ENCODE measurements around the gene AKT2.

The AKT2 gene

DNA sequence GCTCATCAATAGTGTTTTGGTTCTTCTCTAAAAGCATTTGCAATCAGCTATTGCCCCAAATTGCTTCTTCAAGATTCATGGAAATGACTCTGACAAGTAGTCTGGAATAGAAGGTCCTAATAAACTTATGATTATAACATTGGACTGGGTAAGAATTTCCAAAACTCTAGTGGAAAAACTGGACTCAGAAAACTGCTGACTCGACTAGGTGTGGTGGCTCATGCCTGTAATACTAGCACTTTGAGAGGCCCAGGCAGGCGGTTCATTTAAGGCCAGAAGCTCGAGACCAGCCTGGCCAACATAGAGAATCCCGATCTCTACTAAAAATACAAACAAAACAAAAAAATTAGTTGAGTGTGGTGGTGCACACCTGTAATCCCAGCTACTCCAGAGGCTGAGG, 15.5 kb upstream of the AKT2 start:
- no peak for DNase-seq (ENCODE audit: low spot score)

DNA sequence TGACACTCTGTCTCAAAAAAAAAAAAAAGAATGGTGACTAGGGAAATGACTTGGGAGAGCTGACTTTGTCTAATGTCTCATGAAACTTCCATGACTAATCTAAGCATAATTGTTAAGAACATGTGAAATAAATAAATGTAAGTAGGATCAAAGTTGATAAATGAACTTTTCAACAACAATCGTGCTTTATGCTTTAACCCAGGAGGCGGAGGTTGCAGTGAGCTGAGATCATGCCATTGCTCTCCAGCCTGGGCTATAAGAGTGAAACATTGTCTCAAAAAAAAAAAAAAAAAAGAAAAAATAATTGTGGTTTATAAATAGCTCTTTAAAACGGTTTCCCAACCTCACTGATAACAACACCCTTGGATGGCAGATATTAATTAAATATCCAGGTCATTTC, 12.9 kb upstream of the AKT2 start:
- DNase-seq (ENCODE audit: low spot score): no peak

DNA sequence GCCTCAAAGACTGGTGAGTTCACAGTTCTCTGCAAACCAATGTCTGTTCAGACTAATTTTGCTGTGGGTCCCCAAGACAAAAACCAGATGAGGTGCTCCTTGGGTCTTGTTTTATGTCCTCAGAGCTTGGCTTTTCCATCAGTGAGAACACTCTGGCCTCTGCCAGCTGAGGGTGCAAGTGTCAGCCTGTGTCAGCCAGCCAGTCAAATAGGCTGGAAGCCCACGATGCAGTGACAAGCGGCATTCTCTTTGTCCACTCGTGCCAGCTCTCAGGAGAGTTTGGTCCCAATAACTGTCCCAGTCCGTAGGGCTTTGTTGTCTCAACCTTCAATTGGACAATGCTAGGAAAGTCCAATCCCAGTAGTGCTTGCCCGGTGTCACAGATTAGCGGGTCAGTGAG, 9.4 kb upstream of the AKT2 start:
- peak; percentile 64 for DNase-seq (ENCODE audit: low spot score)

DNA sequence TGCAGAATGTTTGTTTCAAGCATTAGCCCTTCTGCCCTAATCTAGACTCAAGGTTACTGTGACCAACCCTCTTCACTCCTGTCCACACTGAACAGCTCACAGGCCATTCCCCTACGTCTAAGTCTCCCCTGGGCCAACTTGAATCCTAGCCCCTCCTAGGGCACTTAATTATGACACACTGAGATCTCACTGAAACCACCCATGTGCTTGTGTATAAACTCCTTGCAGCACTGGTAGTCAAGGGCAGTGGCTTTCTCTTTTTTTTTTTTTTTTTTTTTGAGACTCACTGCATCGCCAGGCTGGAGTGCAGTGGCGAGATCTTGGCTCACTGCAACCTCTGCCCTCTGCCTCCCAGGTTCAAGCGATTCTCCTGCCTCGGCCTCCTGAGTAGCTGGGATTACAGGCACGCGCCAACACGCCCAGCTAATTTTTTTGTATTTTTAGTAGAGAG, 1.9 kb upstream of the AKT2 start:
- no peak for DNase-seq (ENCODE audit: low spot score)

DNA sequence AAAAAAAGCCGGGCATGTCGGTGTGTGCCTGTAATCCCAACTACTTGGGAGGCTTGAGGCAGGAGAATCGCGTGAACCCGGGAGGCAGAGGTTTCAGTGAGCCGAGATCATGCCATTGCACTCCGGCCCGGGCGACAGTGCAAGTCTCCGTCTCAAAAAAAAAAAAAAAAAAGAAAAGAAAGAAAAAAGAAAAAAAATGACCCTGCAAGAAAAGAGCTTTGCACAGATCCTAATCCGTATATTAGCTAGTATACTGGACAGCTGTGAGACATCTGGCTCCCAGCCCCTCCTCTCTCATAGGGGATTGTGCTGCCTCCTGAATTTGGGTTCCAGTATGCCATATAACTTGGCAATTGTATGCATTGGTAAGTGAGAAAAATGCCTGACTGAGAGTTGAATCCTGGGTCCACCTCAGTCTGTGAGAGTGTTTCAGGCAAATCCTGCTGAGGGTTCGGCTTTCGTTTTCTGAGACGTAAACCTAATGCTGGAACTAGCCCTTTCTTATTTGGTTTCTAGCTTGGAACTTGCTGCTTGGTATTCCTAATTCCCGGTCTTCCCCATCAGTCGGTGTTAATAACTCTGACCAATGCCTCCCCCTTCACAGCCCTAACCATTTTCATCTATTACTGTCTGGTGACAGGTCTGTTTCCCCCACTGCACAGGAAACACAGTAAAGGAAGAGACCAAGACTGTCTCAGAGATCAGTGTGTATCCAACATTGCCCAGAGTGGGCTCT, 1.3 kb upstream of the AKT2 start:
- no peak for DNase-seq (ENCODE audit: low spot score)

DNA sequence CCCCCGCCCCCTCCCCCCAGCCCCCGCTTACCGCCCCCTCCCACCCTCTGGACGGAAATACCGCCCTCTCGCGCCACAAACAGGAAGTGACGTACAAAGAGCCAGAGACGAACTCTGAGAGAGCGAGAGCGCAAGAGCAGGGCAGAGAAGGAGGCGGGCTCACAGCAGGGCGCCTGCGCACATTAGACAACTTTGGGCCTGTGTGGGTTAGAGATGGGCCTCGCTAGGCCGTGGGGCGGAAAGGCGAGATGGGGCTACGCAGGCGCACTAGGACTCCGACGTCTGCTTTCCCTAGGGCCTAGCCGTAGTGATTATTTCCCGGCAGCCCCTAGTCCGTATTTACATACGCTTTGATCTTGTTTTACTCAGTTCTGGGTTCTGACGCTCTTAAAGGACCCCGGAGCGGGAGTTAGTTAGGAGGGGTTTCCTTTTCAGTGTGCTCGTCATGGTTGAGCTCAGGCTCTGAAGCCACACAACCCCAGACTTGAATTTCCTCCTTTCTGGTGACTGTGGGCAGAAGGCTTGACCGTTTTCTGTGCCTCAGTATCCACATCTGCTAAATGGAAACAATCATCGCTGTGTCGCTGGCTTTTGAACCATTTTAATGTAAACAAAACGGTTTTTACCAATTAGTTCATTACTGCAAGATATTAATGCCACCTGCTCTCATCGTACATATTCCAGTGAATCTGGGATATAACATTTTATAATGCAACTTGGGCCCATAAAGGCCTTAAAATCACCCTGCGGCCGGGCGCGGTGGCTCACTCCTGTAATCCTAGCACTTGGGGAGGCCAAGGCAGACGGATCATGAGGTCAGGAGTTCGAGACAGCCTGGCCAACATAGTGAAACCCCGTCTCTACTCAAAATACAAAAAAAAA, 449 bp upstream of the AKT2 start:
- peak; percentile 100 for DNase-seq (ENCODE audit: low spot score)

DNA sequence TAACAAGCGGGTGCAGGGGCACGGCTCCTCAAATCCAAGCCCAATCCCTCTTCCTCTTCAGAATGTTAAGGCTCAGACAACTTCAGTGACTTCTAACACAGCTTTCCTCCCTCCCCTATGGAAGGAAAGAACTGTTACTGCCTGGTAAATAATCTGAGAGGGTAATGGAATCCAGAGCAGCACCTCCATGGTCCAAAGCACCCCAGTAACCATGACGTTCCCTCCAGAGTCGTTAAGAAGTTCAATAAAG, 969 bp downstream of the AKT2 start:
- no peak for DNase-seq (ENCODE audit: low spot score)

DNA sequence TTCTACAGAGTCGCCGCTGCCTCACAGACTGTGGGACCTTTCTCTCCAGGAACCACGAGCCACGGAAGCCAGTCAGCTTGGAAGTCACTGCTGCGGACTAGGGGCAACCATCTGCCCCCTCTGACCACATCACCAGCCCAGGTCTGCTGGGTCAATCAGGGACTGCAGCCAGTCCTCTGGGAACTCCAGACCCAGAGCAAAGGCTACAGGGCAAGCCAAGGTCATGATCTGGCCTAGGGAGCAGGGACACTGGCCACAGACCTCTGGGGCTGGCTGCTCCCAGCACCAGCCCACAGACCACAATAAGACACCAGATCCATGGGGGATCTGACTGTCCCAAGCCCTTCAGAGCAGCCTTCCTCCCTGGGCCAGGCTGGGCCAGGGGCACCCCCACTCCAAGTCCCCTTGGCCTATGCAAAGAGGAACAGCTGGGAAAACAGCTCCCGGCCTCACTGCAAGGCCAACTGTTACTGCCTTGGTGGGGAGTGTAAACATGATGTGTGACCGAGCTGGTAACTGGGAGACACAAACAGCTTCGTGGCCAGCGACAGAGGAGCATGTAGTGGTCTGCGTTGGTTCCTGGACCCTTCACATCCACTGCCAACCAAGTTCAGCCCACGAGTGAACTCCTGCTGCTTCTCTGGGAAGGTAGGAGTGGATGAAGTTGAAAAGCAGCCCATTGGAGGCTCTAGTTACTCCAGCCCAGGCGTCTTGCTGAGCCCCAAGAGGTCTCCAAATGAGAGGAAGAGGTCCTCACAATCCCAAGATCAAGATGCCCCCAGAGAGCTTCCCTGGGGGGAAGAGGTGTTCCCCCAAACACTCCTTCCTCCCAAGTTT, 1.5 kb downstream of the AKT2 start:
- DNase-seq (ENCODE audit: low spot score): no peak

DNA sequence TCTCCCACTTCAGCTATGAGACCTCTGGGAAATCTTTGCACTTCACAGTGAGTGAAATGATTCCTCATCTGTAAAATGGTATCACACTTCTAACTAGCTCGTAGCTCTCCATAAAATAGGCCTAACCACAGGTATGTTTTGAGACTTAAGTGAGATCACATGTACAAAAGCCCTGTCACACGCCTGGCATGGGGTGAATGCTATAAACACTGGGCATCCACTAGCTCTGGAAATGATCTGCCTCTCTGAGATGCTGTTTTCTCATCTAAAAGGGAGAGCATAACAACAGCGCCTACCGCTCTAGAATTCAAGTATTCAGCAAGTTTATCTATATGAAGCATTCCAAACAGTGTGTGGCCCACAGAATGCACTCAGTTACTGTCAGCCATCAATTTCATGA, 2.2 kb downstream of the AKT2 start:
- DNase-seq (ENCODE audit: low spot score): no peak

DNA sequence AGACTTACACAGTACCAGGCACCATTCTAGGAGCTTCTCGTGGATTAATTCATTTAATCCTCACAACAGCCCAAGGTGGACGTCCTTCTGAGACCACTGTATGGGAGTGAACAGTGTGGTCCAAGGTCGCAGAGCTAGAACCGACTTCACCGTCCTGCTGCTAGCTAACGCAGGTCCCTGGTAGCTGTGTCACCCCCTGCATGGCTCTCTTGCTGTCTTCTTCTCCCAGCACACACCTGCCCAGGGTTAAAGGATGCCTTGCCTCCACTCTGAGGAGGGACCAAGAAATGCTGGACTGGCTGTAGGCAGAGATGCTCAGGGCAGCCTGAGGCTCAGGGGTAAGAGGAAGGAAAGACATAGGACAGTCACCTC, 3.0 kb downstream of the AKT2 start:
- no peak for DNase-seq (ENCODE audit: low spot score)

DNA sequence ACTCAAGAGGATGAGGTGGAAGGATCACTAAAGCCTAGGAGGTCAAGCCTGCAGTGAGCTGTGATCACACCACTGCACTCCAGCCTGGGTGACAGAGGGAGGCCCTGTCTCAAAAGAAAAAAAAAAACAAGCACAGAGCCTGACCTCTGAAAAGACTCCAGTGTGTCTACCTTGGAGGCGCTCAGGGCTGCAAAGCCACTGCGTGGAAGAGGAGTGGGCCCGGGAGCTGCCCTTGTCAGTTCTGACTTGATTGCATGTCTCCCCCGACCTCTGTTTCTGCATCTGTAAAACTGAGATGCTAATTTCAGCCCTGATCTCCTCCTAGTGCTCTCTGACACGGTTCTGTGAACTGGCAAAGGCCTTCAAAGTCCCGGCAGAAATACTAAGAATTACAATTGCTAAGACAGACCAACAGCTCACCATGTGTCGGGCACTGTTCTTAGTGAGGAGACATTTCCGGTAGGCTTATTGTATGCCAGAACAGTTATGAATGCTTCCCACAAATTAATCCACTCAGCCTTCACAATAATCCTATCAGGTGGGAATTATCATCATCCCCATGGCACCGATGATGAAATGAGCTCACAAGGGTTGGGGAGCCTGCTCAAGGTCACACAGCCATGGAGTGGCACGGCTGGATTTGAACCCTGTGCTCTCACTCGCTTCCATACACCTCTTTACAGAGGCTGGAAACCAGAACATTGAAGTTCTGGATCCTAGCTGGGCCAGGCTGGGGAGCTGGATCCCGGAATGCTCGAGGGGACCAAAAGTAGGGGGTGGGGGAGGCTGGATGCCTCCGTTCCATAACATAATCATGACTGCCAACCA, 3.5 kb downstream of the AKT2 start:
- DNase-seq (ENCODE audit: low spot score): no peak

DNA sequence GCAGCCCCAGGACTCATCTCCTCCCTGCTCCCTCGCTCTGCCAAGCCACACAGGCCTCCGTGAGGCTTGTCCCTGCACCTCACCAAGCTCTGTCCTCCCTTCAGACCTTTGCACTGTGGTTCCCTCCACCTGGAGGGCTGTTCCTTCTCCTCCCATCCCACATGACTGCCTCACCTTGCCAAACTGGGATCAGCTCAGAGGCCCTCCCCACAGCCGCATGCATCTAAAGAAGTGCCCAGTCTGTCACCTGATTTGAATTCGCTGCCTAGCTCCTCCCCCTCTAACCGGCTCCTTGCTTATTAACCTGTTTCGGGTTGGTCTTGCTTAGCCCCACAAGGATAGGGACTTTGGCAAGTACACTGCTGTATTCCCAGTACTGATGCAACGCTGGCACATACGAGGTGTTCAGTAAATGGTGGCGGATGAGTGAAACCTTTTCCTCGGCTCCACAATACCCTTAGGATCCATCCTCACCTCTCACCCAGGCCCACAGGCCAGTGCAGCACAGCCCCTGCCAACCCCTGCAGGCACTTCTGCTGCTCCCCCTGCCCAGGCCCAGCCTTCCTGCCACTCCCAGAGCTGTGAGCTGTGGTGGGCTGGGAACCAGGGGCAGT, 4.4 kb downstream of the AKT2 start:
- DNase-seq (ENCODE audit: low spot score): no peak

DNA sequence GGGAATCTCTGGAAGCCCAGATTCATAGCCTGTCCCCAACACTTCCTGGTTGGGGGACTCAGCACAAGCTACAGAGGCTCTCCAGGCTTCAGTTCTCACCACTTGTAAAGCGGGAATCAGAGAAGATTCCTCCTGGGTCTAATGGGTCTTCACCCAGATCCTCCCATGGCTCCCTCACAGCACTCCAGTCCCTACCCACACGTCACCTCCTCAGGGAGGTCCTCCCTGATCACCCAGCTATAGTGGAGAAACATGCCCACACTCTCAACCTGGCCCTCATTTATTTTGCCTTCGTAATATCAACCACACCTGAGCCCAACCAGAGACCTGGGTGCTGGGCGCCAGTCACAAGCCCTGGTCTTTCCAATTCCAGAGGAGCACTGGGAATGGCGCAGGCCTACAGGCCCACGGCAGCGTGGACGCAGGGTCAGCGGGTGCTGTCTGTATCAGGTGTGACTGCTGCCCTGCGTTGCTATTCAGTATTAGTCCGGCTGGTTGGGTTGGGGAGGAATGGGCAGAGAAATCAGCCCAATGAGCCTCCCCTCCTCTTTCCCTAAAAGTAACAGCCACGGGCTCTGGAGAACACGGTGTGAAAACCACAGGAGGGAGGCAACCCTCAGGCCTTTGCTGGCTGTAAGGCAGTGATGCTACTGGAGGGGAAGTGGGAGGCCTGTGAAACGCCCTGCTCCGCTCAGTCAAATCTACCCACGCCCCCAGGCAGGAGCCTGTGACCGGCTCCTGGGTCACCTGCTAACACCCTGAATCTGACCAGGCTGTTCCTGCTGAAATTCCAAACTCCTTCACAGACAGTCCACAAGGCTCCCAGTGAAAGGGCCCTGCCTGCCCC, 5.2 kb downstream of the AKT2 start:
- DNase-seq (ENCODE audit: low spot score): no peak

DNA sequence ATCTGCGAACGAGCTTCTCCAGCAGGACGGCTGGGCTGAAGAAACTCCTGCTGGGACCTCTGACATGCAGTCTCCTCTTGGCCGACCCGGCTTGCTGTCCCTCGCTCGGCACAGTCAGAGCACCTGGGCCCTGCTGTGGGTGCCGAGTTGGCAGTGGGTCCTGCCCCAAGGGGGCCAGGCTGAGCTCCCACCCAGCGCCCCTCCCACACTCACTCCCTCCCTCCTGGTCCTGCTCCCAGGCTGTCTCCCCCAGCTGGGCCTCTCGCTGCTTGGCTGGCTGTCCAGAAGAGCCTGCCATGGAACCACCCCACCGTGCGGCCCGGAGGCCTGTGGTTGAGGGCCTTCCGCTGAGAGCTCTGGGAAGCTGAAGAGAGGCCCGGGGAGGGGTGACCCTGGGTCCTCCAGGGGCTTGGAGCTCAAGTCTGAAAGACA, 6.0 kb downstream of the AKT2 start:
- DNase-seq (ENCODE audit: low spot score): peak; percentile 52

DNA sequence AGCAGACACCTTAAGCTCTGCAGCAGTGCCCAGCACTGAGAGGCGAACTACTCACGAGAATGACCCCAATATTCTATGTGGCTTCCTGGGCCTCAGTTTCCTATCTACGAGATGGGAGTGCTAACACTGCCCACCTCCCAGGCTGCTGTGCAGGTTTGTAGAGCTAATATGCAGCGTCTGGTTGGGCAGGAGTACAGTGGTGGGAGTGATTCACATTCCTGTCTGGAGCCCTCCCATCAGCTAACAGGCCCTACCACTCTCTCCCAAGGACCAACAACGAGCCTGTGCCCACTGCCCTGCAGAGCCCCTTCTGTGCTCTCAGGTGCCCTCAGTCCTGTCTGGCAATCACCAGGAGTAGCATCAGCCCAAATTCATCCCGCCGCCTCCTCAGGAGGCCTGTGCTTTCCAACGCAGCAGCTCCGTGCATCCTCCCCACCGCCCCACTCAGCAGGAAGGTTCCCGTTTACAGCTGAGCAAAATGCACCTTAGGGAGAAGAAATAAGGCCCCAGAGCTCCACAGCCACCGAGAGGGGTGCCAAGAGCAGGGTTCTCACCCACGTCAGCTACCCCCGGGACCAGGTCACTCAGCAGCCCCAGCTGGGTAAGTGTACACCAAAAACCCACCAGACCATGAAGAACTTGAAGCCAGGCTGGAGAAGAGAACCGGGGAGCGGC, 6.6 kb downstream of the AKT2 start:
- DNase-seq (ENCODE audit: low spot score): no peak

DNA sequence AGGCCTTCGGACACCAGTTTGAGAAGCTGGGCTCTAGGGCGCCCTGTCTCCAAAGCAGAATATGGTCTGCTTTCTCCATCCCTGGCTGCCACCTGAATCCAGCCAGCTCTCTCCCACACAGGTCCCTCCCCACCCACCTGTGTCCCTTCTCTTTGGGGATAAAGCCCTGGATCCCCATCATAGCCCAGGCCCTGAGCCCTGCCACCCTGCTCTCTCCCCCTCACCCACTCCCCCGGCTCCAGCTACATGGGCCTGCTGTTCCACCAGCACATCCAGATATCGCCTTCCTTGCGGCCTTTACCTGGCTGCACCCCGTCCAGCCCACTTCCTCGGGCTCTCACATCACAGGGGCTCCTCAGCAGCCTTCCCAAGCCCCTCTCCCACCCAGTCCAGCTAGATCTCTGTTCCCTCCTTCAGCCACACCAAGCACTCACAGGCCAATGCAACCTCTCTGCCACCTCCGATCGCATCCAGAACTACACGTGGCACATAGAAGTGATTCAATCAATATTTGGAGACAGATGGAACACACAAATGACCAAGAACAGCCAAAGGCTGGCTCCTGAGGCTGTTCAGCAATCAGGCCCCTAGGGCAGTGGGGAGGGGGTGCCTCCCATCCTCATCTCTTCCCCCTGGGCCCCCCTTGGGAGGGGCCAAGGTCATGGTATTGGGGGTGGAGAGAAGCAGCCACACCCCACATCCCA, 7.6 kb downstream of the AKT2 start:
- DNase-seq (ENCODE audit: low spot score): no peak

DNA sequence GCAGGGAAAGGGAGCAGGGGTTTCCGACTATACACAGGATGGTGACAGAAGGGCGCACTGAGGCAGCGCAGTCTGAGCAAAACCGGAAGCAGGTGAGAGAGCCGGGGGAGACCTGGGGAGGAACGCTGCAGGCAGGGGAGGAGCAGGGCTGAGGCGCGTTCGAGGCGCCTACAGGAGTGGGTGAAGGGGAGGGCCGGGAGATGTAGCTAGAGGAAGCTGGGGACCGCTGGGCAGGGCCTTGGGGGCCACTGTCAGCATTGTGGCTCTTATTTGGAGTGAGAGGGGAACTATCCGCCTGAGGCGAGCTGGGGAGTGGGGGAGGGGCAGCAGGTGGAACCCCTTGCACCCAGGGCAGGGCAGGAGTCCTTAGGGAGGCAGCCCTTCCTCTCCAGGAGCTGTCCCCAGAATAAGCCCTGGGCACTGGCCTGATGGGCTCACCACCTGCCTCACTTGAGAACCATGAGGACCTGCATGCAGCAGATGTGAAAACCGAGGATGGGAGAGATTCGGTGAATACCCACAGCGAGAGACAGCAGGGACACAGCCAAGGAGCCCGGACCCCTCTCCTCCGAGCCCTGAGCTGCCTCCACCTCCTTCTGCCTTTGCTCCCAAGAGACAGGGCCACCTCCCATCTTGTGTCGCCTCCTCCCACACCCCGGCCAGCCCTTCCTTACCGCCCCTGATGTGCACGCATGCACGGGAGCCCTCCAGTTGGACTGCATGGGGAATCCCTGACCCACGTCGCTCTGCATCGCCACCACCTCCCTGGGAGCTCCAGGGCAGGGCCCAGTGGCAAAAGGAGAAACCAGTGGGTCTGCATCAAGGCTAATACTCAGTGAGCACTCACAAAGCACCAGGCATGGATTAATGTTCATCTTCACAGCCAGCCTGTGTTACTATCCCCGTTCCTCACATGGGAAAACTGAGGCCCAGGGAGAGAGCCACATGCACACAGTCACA, 10.3 kb downstream of the AKT2 start:
- DNase-seq (ENCODE audit: low spot score): no peak
